HG02852 (cell line): ENCODE measurements around the gene PTGS1.
"Not testable (repeated sequence)": the region's sequence is repeated elsewhere in the genome, so short reads cannot be mapped to it uniquely, and the experiment has no call there.

Experiments used
- ATAC-seq: cut with Tn5 transposase; IDR thresholded peaks from one replicate; pipeline ENCODE4 v1.9.1; 2021; ENCODE audit warnings: mild to moderate bottlenecking, moderate library complexity; ENCODE audit not compliant: unreplicated experiment

PTGS1 gene

DNA sequence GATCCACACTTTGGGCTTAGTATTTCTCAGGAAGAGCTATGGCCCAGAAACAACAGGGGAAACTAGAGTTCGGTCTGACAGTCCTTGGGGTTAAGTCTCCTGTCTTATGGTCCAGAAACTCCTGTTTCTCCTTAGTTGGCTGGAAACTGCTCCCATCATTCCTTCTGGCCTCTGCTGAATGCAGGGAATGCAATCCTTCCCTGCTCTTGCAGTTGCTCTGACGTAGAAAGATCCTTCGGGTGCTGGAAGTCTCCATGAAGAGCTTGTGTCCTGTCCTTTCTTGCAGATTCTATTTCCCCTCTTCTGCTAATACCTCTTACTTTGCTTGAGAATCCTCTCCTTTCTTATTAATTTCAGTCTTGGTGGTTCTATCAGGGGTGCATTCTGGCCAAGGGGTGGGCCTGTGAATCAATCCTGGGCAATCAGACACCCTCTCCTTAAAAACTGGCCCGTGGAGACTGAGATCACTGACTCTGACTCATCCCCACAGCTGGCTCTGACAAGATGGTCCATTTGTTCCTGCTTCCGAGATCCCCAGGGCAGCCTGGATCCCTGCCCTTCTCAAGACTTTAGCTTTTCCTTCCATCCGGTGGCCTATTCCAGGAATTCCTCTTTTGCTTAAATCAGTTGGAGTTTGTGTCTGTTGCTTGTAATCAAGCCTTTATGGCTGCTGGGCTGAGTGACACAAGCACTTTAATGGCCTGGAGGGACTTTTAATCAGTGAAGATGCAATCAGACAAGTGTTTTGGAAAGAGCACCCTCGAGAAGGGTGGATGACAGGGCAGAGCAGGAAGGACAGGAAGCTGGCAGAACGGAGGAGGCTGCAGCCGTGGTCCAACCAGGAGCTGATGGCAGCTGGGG lies 23.7 kb downstream of the PTGS1 start:
- ATAC-seq, result no peak

DNA sequence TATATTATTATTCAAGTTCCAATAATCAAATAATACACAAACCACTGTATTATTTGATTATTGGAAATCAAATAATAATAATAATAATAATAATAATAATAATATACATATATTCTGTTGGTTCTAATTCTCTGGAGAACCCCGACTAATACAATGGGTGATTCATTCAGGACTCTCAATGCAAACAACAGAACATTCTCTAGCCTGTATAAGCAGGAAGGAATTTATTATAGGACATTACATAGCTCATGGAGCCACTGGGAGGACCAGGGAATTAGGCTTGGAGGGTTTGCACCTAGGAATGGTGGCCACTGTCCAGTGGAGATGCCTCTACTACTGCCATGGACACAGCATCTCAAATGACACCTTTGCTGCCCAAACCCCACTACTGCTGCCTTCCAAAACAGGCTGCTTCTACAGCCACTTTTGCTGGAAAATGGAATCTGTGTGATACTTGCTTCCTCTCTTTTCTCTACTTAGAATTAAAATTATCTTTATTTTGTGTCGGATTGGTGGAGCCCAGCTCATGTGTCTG lies 25.9 kb downstream of the PTGS1 start:
- ATAC-seq, result no peak

DNA sequence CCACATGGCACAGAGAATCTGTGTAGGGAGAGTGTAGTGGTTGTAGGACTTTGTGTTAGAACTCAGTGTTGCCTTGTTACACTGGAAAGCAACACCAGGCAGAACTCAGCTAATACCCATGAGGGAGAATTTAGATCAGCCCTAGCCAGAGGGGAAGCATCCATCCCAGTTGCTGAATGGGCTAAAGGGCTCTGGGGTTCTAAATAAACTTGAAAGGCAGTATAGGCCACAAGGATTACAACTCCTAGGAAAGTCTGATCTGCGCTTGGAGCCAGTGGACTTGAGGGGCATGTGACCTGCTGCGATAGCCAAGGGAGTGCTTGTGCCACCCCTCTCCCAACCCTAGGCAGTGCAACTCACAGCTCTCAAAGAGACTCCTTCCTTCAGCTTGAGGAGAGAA lies 26.9 kb downstream of the PTGS1 start:
- no peak for ATAC-seq

DNA sequence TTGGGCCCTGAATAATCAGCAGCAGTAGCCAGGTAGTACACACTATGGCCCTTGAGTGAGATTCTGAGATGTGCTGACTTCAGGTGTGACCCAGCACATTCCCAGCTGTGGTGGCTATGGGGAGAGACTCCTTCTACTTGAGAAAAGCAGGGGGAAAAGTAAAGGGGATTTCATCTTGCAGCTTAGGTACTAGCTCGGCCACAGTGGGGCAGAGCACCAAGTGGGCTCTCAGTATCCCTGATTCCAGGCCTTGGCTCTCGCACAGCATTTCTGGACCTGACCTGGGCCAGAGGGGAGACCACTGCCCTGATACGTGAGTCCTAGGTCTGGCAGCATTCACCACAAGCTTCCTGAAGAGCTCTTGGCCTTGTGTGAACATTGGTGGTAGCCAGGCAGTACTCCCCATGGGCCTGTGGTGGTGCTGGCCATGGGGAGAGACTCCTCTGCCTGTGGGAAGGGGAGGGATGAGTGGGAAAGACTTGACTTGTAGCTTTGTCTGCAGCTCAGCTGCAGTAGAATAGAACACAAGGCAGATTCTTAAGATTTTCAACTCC lies 27.6 kb downstream of the PTGS1 start:
- ATAC-seq, result no peak

DNA sequence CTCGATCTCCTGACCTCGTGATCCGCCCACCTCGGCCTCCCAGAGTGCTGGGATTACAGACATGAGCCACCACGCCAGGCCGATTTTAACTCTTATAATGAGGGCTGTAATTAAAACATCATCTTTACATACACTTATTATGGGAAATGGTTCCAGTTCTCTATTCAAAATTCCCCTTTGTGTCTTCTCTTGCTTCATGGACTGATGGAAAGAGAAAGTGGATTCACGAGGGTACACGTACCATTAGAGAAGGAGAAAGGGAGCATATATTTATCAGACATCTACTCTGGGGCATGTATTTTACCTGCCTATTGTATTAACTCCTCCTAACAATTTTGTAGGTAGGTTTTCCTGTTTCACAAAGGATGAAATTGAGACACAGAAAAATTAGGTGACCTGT lies 31.1 kb downstream of the PTGS1 start:
- no peak for ATAC-seq

DNA sequence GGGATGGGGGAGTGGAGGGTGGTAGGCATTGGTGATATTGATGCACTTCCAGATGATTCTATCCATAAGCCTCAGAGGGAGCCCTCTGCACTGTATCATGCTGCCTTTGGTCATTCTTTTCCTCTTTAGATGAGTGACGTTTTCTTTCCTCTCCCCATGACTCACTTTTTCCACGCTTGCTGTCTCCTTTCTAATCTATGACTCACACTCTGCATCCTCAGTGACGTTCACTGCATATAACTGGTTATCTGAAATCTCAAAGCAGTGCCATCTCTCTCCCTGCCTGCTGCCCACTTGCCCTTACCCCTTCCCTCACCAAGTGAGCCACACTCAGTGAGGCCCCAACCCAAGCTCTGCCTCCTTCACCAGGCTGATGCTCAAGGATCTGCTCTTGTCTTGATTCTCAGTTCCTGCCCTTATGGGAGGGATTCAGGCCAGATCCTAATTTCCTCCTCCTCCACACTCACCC lies 31.6 kb downstream of the PTGS1 start:
- no peak for ATAC-seq

DNA sequence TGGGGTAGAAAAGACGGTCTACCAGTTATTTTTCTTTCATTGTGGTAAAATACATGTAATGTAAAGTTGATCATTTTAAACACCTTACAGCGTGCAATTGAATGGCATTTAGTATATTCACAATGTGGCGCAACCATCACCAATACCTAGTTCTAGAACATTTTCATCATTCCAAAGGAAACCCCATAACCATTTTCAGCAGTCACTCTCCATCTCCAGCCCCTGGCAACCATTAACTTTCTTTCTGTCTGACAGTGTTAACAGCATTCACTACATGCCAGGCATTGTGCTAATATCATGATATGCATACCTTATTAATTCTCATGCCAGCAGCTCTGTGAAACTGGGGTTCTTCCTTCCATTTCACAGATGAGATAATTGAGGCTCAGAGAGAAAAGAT lies 32.0 kb downstream of the PTGS1 start:
- no peak for ATAC-seq

DNA sequence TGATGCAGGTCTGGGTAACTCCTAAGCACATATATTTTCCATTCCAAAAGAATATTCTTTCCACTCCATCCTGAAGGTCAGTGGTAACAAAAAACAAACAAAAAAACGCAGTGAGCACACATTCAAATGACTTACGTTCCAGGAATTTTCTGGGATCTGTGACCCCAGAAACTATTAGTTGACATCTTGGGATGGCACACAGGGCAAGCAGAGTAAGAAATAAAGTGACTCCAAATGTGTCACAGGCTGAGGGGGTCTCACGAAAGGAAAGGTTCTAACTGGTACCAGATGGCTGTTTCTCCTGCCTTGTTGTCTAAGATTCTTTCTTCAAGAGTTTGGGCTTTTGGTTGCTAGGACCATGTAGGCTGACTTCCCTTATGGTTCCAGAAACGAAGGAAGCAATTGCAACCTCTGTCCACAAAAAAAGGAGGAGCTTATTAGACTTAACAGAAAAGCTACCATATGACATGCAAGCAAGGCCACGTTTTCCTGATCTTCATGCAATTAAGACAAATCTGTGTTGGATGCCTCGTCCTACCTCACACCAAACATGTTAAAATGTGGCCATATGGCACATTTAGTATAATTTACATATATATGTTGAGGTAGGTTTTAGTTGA lies 32.7 kb downstream of the PTGS1 start:
- no peak for ATAC-seq

DNA sequence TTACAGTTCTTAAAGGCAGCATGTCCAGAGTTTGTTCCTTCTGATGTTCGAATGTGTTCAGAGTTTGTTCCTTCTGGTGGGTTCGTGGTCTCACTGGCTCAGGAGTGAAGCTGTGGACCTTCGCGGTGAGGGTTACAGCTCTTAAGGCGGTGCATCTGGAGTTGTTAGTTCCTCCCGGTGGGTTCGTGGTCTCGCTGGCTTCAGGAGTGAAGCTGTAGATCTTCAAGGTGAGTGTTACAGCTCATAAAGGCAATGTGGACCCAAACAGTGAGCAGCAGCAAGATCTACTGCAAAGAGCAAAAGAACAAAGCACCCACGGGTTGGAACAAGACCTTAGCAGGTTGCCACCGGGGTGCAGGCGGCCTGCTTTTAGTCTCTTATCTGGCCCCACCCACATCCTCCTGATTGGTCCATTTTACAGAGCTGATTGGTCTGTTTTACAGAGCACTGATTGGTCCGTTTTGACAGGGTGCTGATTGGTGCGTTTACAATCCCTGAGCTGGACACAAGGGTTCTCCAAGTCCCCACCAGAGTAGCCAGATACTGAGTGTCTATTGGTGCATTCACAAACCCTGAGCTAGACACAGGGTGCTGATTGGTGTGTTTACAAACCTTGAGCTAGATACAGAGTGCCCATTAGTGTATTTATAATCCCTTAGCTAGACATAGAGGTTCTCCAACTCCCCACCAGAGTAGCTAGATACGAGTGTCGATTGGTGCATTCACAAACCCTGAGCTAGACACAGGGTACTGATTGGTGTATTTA lies 34.7 kb downstream of the PTGS1 start:
- ATAC-seq, result not testable (repeated sequence)

DNA sequence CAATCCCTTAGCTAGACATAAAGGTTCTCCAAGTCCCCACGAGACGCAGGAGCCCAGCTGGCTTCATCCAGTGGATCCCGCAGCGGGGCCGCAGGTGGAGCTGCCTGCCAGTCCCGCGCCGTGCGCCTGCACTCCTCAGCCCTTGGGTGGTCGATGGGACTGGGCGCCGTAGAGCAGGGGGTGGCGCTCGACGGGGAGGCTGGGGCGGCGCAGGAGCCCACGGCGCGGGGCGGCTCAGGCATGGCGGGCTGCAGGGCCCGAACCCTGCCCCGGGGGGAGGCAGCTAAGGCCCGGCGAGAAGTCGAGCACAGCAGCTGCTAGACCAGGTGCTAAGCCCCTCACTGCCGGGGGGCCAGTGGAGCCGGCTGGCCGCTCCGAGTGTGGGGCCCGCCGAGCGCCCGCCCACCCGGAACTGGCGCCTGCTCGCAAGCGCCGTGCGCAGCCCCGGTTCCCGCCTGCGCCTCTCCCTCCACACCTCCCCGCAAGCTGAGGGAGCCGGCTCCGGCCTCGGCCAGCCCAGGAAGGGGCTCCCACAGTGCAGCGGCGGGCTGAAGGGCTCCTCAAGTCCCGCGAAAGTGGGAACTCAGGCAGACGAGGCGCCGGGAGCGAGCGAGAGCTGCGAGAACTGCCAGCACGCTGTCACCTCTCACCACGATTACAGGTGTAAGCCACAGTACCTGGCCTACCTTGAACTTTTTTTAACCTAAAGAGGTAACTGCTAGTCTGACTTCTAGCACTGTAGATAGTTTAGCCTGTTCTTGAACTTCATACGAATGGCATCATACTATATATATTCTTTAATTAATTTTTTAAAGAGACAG lies 35.5 kb downstream of the PTGS1 start:
- ATAC-seq, result no peak

DNA sequence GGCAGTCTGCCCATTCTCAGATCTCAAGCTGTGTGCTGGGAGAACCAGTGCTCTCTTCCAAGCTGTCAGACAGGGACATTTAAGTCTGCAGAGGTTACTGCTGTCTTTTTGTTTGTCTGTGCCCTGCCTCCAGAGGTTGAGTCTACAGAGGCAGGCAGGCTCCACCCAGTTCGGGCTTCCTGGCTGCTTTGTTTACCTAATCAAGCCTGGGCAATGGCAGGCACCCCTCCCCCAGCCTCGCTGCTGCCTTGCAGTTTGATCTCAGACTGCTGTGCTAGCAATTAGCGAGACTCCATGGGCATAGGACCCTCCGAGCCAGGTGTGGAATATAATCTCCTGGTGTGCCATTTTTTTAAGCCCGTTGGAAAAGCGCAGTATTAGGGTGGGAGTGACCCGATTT lies 43.3 kb downstream of the PTGS1 start:
- not testable (repeated sequence) for ATAC-seq

DNA sequence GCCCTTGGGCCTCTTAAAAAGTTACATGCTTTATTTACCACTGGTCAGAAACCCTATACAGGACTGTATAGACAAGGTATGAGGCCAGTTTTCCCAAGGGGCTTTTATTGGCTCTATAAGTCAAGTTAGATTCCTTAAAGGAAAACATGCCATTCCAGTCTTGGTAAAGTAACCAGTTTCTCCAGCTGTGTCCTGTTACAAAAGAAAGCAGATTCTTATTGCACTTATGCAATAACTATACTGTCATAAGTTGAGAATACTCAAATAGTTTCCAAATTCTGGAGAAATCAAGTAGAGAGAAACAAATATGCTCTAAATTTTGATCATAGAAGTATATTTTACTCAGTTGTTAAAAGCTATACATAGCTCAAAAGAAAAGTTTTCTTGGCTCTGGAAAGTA lies 47.2 kb downstream of the PTGS1 start:
- no peak for ATAC-seq

DNA sequence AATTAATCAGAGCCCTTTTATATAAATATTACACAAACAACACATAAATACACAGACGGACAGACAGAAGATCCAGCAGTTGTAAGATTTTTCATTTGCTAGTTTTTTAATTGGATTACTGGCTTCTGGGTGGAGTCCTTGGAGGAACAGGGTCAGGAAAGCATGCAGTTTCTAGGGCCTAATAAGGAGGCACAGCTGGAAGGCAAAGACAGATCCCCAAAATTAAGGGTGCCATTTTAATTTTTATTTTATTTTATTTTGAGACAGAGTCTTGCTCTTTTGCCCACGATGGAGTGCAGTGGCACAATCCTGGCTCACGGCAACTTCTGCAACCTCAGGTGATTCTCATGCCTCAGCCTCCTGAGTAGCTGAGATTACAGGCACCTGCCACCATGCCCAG lies 49.5 kb downstream of the PTGS1 start:
- ATAC-seq, result no peak

DNA sequence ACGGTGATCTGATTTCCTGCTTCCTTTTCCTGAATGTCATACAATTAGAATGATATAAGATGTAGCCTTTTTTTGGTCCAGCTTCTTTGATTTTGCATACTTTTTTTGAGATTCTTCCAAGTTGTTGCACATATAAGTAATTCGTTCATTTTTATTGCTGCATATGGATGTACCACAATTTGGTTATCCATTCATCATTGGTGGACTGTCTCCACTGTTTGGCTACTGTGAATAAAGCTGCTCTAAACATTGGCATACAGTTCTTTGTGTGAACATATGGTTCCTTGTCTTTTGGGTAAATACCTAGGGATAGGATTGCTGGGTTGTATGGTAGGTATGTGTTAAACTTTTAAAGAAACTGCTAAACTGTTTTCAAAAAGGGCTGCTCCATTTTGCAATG lies 54.3 kb downstream of the PTGS1 start:
- no peak for ATAC-seq

DNA sequence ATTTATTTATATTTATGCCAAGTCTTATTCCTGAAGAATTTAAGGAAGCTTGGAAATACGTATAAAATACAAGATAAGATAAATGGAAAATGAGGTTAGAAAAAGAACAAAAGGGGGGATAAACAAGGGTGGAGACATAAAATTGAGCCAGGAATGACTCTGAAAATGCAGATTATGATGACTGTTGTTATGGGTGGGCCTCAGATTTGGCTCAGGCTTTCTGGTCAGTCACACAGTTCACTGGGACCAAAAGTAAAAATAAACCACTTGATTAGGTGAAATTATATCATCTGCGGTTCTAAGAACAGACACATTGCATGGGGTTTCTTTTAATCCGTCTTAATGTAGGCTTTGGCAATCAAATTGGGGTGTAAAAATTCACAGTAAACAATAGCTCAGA lies 55.9 kb downstream of the PTGS1 start:
- no peak for ATAC-seq

DNA sequence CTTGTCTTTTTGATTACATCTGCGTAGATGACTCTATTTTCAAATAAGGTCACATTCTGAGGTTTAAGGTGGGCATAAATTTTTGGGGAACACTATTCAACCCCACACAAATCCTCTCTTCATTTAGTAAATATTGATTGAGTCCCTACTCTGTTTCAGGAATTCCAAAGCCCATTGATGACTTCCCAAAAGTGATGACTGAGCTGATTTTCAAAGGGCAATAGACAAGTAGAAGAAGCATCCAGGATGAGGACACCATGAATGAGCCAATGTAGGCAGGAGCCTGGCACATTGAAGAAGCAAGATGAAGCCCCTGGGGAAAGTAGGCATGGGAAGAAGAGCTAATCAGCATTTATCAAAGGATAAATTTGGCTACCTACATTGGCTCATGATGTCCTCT lies 71.7 kb downstream of the PTGS1 start:
- no peak for ATAC-seq

DNA sequence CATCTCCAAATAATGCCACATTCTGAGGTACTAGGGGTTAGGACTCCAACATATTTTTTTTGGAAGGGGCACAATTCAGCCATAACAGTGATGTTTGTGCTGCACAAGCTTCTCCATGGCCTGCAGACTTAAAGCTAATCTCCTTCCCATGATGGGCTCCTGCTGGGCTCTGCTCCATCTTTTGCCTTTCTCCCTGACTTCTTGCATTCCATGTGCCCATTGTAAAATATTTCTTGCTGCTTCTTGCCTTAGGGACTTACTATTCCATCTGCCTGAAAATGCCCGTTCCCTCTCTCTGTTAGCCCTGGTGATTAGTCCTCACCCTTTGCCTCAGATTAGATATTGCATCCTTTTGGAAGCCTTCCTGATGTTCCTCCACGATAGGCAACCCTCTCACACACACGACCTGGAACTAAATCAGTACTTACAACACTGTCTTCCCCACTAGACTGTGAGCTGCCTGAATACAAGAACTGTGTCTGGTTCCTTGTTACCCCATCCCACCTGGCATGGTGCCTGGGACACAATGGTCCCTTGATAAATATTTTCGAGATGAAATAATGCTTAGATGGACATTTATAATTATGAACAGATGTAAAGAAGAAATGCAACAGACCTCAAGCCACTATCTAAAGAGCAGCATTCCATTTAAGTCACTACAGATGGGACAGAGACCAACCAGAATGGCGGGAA lies 73.4 kb downstream of the PTGS1 start:
- no peak for ATAC-seq
